H1 (cell line): ENCODE results near the gene LDLRAD4. TPM values are rescaled to one million over a fixed set of nuclear protein-coding genes. Genes with fewer than 3 reads are reported as not detected.

Experiments
- CTCF ChIA-PET: fragments of 300-600 bp; sonication (Branson Sonifier 250); formaldehyde crosslinking; loops from one replicate; lab custom pipeline; 2021; ENCODE audit not compliant: partially characterized antibody; lab: Charles Lee
- POLR2A ChIA-PET: fragments of 300-600 bp; sonication (Branson Sonifier 250); formaldehyde crosslinking; loops from one replicate; lab custom pipeline; 2021; ENCODE audit warnings: inconsistent platforms; ENCODE audit not compliant: partially characterized antibody; lab: Charles Lee
- DNase-seq, 2 experiments: peaks; one replicate each; pipeline versions ENCODE4 v3.0.0 to v3.0.0-alpha.2; 2010 to 2022; ENCODE audit warnings: low spot score in 2 of 2, low read depth in 1 of 2, mixed read lengths in 1 of 2
- FAIRE-seq: peaks from 2 replicates; lab custom pipeline; 2011; peaks lifted over from hg19 to GRCh38; lab: Jason Lieb, UNC
- H2AFZ ChIP-seq: 2 replicates; pipeline ENCODE4 v1.8.1; 2012; ENCODE audit warnings: low read length, inconsistent platforms
- H2AK5ac ChIP-seq: 2 replicates; pipeline ENCODE4 v1.6.1; 2013; ENCODE audit warnings: low read depth, low read length
- H2BK120ac ChIP-seq: replicated peaks from 2 replicates; pipeline ENCODE3; 2013; ENCODE audit warnings: low read depth, low read length, inconsistent platforms
- H2BK12ac ChIP-seq: 2 replicates; pipeline ENCODE4 v1.6.1; 2013; ENCODE audit warnings: low read depth, low read length
- H2BK15ac ChIP-seq: 2 replicates; pipeline ENCODE4 v1.6.1; 2013; ENCODE audit warnings: low read length
- H2BK20ac ChIP-seq: 2 replicates; pipeline ENCODE4 v1.6.1; 2013; ENCODE audit warnings: low read length
- H2BK5ac ChIP-seq: 2 replicates; pipeline ENCODE4 v1.6.1; 2013; ENCODE audit warnings: low read depth, low read length
- H3K14ac ChIP-seq: 2 replicates; pipeline ENCODE4 v1.6.1; 2013; ENCODE audit warnings: inconsistent platforms; ENCODE audit not compliant: insufficient read length
- H3K18ac ChIP-seq: 2 replicates; pipeline ENCODE4 v1.6.1; 2013; ENCODE audit warnings: low read length; ENCODE audit errors: extremely low read depth
- H3K23ac ChIP-seq: 2 replicates; pipeline ENCODE4 v1.6.1; 2013; ENCODE audit warnings: inconsistent platforms; ENCODE audit not compliant: insufficient read length
- H3K23me2 ChIP-seq: 2 replicates; pipeline ENCODE4 v1.6.1; 2013; ENCODE audit warnings: low read depth, low read length
- H3K27ac ChIP-seq: 2 replicates; pipeline ENCODE4 v1.6.1; 2011; ENCODE audit warnings: low read depth, low read length, inconsistent platforms
- H3K27me3 ChIP-seq, 4 experiments: replicated peaks in 1 of 4; 1 replicate in 1 of 4; 2 replicates in 3 of 4; pipeline versions ENCODE4 v1.6.1 to v1.8.1; 2011 to 2013; ENCODE audit warnings: low read length in 3 of 4, mild to moderate bottlenecking in 3 of 4, inconsistent platforms in 2 of 4, mixed read lengths in 2 of 4, moderate library complexity in 1 of 4; ENCODE audit not compliant: control insufficient read depth in 3 of 4, insufficient read depth in 3 of 4; ENCODE audit errors: extremely low read depth in 1 of 4
- H3K36me3 ChIP-seq, 4 experiments: 2 replicates each; pipeline versions ENCODE4 v1.6.1 to v1.8.1; 2011 to 2013; ENCODE audit warnings: mild to moderate bottlenecking in 4 of 4, low read length in 3 of 4, moderate library complexity in 2 of 4, control low read depth in 1 of 4, inconsistent platforms in 1 of 4; ENCODE audit not compliant: insufficient read depth in 4 of 4, control insufficient read depth in 2 of 4
- H3K4ac ChIP-seq: replicated peaks from 2 replicates; pipeline ENCODE3; 2013; ENCODE audit warnings: low read length, low read depth, mixed read lengths, inconsistent platforms; ENCODE audit not compliant: insufficient read length
- H3K4me1 ChIP-seq, 4 experiments: replicated peaks in 1 of 4; 1 replicate in 1 of 4; 2 replicates in 3 of 4; pipeline versions ENCODE4 v1.6.1 to v1.8.1; 2011 to 2013; ENCODE audit warnings: low read length in 3 of 4, inconsistent platforms in 2 of 4, mixed read lengths in 1 of 4; ENCODE audit not compliant: insufficient read depth in 4 of 4, control insufficient read depth in 3 of 4
- H3K4me2 ChIP-seq, 2 experiments: 2 replicates each; pipeline versions ENCODE4 v1.6.1 to v1.8.1; 2011 to 2013; ENCODE audit warnings: low read depth in 2 of 2, low read length in 2 of 2, control low read depth in 1 of 2, inconsistent platforms in 1 of 2, mild to moderate bottlenecking in 1 of 2; ENCODE audit not compliant: insufficient read depth in 1 of 2
- H3K4me3 ChIP-seq, 4 experiments: fragments of 200-600, 300-600 bp in 1 of 4; sonication (generic), shearing (Covaris generic), sonication (Bioruptor Twin) in 1 of 4; 2 replicates each; pipeline versions ENCODE4 v1.5.1 to v1.8.1; 2011 to 2016; ENCODE audit warnings: low read length in 4 of 4, low read depth in 3 of 4, control low read depth in 2 of 4, inconsistent platforms in 2 of 4, mild to moderate bottlenecking in 2 of 4, mixed read lengths in 1 of 4, moderate library complexity in 1 of 4; ENCODE audit not compliant: insufficient read depth in 2 of 4; ENCODE audit errors: extremely low read depth in 1 of 4
- H3K56ac ChIP-seq: replicated peaks from 2 replicates; pipeline ENCODE3; 2013; ENCODE audit warnings: low read depth, mild to moderate bottlenecking, mixed read lengths, low read length, inconsistent platforms; ENCODE audit not compliant: insufficient read length
- H3K79me1 ChIP-seq: 2 replicates; pipeline ENCODE4 v1.6.1; 2013; ENCODE audit warnings: low read depth, low read length, control low read depth
- H3K79me2 ChIP-seq, 2 experiments: 2 replicates each; pipeline versions ENCODE4 v1.6.1 to v1.8.1; 2012 to 2013; ENCODE audit warnings: low read length in 2 of 2, mild to moderate bottlenecking in 2 of 2, inconsistent platforms in 1 of 2; ENCODE audit not compliant: insufficient read depth in 2 of 2, control insufficient read depth in 1 of 2
- H3K9ac ChIP-seq, 4 experiments: replicated peaks in 1 of 4; 1 replicate in 1 of 4; 2 replicates in 3 of 4; pipeline versions ENCODE4 v1.6.1 to v1.8.1; 2011 to 2013; ENCODE audit warnings: low read depth in 3 of 4, low read length in 3 of 4, control low read depth in 2 of 4, mild to moderate bottlenecking in 2 of 4, moderate library complexity in 2 of 4, inconsistent platforms in 1 of 4; ENCODE audit errors: extremely low read depth in 1 of 4
- H3K9me3 ChIP-seq, 2 experiments: 2 replicates each; pipeline versions ENCODE4 v1.6.1 to v1.8.1; 2012 to 2013; ENCODE audit warnings: mild to moderate bottlenecking in 2 of 2, moderate library complexity in 2 of 2, control low read depth in 1 of 2, inconsistent platforms in 1 of 2, low read depth in 1 of 2, low read length in 1 of 2, mixed read lengths in 1 of 2; ENCODE audit not compliant: insufficient read depth in 2 of 2
- H4K20me1 ChIP-seq, 2 experiments: replicated peaks in 1 of 2; 2 replicates each; pipeline versions ENCODE3 to v1.8.1; 2011 to 2013; ENCODE audit warnings: inconsistent platforms in 2 of 2, low read length in 2 of 2, mild to moderate bottlenecking in 1 of 2; ENCODE audit not compliant: insufficient read depth in 2 of 2, control insufficient read depth in 1 of 2
- H4K5ac ChIP-seq: 2 replicates; pipeline ENCODE4 v1.6.1; 2013; ENCODE audit warnings: low read length, low read depth, mixed read lengths, inconsistent platforms; ENCODE audit not compliant: insufficient read length
- H4K8ac ChIP-seq: 2 replicates; pipeline ENCODE4 v1.8.0; 2013; ENCODE audit warnings: mild to moderate bottlenecking, moderate library complexity, low read length, inconsistent platforms; ENCODE audit not compliant: insufficient read depth; ENCODE audit errors: extremely low read depth
- H4K91ac ChIP-seq: replicated peaks from 2 replicates; pipeline ENCODE3; 2013; ENCODE audit warnings: low read length, mixed read lengths, inconsistent platforms; ENCODE audit not compliant: insufficient read length
- CBX8 ChIP-seq: fragments of 300-800, 300-1000 bp; sonication (generic); IDR thresholded peaks from 2 replicates; pipeline ENCODE4 v1.7.1; 2016; ENCODE audit warnings: low read depth, low read length, borderline replicate concordance
- CTBP2 ChIP-seq: IDR thresholded peaks from 2 replicates; pipeline ENCODE4 v1.7.0; 2011; ENCODE audit warnings: borderline replicate concordance, mild to moderate bottlenecking, moderate library complexity, mixed read lengths, low read length; ENCODE audit not compliant: insufficient read depth, insufficient read length
- CTCF ChIP-seq, 3 experiments: IDR thresholded peaks; 1 replicate in 2 of 3; 2 replicates in 1 of 3; pipeline versions ENCODE4 v1.5.1 to v1.6.1; 2011; ENCODE audit warnings: low read length in 3 of 3, mild to moderate bottlenecking in 3 of 3, inconsistent platforms in 2 of 3, low read depth in 1 of 3, moderate library complexity in 1 of 3; ENCODE audit not compliant: insufficient read depth in 1 of 3; ENCODE audit errors: control extremely low read depth in 1 of 3
- GTF2F1 ChIP-seq: IDR thresholded peaks from 2 replicates; pipeline ENCODE4 v1.6.1; 2012; ENCODE audit warnings: low read depth, low read length, improper control_type of control experiment, borderline replicate concordance
- JUN ChIP-seq: IDR thresholded peaks from 2 replicates; pipeline ENCODE4 v1.6.1; 2011; ENCODE audit warnings: low read depth, mild to moderate bottlenecking, improper control_type of control experiment, low read length
- KDM5A ChIP-seq: fragments of 200-600 bp; IDR thresholded peaks from 2 replicates; pipeline ENCODE4 v1.7.1; 2012; ENCODE audit warnings: mild to moderate bottlenecking, low read length, inconsistent platforms, mixed read lengths
- MAFK ChIP-seq: IDR thresholded peaks from 2 replicates; pipeline ENCODE4 v1.6.1; 2012; ENCODE audit warnings: low read depth, mild to moderate bottlenecking, improper control_type of control experiment, low read length
- SIX5 ChIP-seq: IDR thresholded peaks from 2 replicates; pipeline ENCODE4 v1.6.1; 2011; ENCODE audit warnings: mild to moderate bottlenecking, low read depth, low read length
- ZNF274 ChIP-seq: IDR thresholded peaks from 2 replicates; pipeline ENCODE4 v1.7.0; 2012; ENCODE audit warnings: low read length, borderline replicate concordance; ENCODE audit errors: extremely low read depth
- WGBS, 2 experiments: shearing (Covaris generic) in 1 of 2; methylation state at CpG; one replicate each; pipeline versions ENCODE4 v1.1.6 to v1.1.7; 2013 to 2015; ENCODE audit warnings: low lambda C conversion rate in 2 of 2, mixed read lengths in 2 of 2, inconsistent platforms in 1 of 2, low coverage in 1 of 2, missing lambda C conversion rate in 1 of 2; ENCODE audit not compliant: insufficient replicate concordance in 2 of 2, insufficient coverage in 1 of 2, insufficient read length in 1 of 2; ENCODE audit errors: extremely low coverage in 1 of 2, missing lambda C conversion rate in 1 of 2; 5-methylcytosine and 5-hydroxymethylcytosine counted together
- polyA plus RNA-seq, 7 experiments: library from polyadenylated mRNA; depleted of rRNA in 3 of 7; stranded (reverse) in 5 of 7; unstranded in 2 of 7; fragments of >200 nt in 5 of 7; fragments of 200-250 nt in 2 of 7; gene quantifications; 1 replicate in 5 of 7; 2 replicates in 1 of 7; 4 replicates in 1 of 7; pipeline versions ENCODE4 v1.2.1 to v1.2.3, GENCODE V29; 2011 to 2013; ENCODE audit warnings: missing spikeins in 2 of 7, mixed read lengths in 2 of 7
- total RNA-seq: library from RNA; stranded (reverse); fragmentation: NEBNext Ultra II Directional; extraction: Animal tissue kit (Norgen Biotek cat#: 25700); gene quantifications from 2 replicates; pipeline ENCODE4 v1.2.1, GENCODE V29; 2021

Gene LDLRAD4
- total and polyA plus RNA-seq, 2 of the 8 experiments (the other 6 are each of a cell fraction or from before 2014, with no cell fraction given): 0.77 to 1.4 TPM

- DNase-seq (no peak), FAIRE-seq (no peak)
- Histone ChIP-seq H3K4ac (no peak overlapping the region), H3K23ac (no peak overlapping the region), H3K56ac (no peak overlapping the region), H4K20me1 (peaks cover 0 to 3% of the 10 kb centered on the region in 2 experiments), H2BK12ac (no peak overlapping the region), H3K23me2 (no peaks in the 10 kb centered on the region; the same call in 1 of the 2 replicates), H3K14ac (no peak overlapping the region), H3K4me1 (peaks cover 0 to 5% (median 2%) of the 10 kb centered on the region in 4 experiments; a peak in 3 of 7 replicates), H3K79me1 (no peaks in the 10 kb centered on the region), H4K8ac (no peak overlapping the region), H2AFZ (no peak overlapping the region), H4K91ac (no peak overlapping the region), H3K27me3 (no peaks in the 10 kb centered on the region), H3K4me2 (no peak overlapping the region), H2BK20ac (no peak overlapping the region), H4K5ac (no peak overlapping the region), H2BK15ac (no peak overlapping the region), H3K18ac (no peak overlapping the region; the same call in 1 of the 2 replicates), H2BK5ac (no peak overlapping the region), H3K9me3 (no peaks in the 10 kb centered on the region), H2BK120ac (no peak overlapping the region), H3K27ac (no peak overlapping the region), H3K36me3 (no peaks in the 10 kb centered on the region), H3K9ac (no peak overlapping the region), H3K4me3 (no peak overlapping the region), H3K79me2 (no peaks in the 10 kb centered on the region), H2AK5ac (no peak overlapping the region)
- CTCF ChIA-PET: interaction anchor here (0.7 kb wide), 1 partner anchor 164 kb away, joined by 3 read pairs; no protein-coding TSS in a partner anchor
- POLR2A ChIA-PET: no interaction called here
- 91% methylated on average over 6 of the region's 6 CpGs; no CpG with 5 or more reads in 1 of the 2 experiments for WGBS, 2 experiments
- TF ChIP-seq JUN: no peak
- TF ChIP-seq CTBP2: no peak
- TF ChIP-seq GTF2F1: no peak
- TF ChIP-seq ZNF274: no peak
- TF ChIP-seq CBX8: no peak
- no peak for TF ChIP-seq MAFK
- no peak for TF ChIP-seq SIX5
- no peak for TF ChIP-seq KDM5A
- TF ChIP-seq CTCF (IDR thresholded peaks at IDR 0.05; ENCODE audit: control extremely low read depth in 1 of 3, insufficient read depth in 1 of 3, low read depth in 1 of 3, low read length in 3 of 3): no peak
Observed at GRCh38 chr18:13300029-13300428, 81.5 kb downstream of the LDLRAD4 start.
